Stimulated activated CD8-positive, alpha-beta memory T cell treated with anti-CD3 and anti-CD28 coated beads, Interleukin-4, amount 100 ng/mL, for 1 hour (primary cell): ENCODE results near the gene SMARCA2.

Experiments
- DNase-seq, 2 donors: peaks; one replicate each; pipeline ENCODE4 v3.0.0-alpha.2; 2020; ENCODE audit warnings: low read depth in 2 of 2, low spot score in 1 of 2

The SMARCA2 gene

GRCh38 chr9:2086971-2087370 lies 71.8 kb downstream of the SMARCA2 start:
- DNase-seq, result no peak

GRCh38 chr9:2087500-2088313 lies 72.6 kb downstream of the SMARCA2 start:
- DNase-seq, result no peak

- no peak for DNase-seq
Measured at GRCh38 chr9:2093920-2094597, 78.9 kb downstream of the SMARCA2 start.

GRCh38 chr9:2096376-2096970 lies 81.3 kb downstream of the SMARCA2 start:
- no peak for DNase-seq

- DNase-seq, result no peak
Measured at GRCh38 chr9:2106666-2107065, 91.5 kb downstream of the SMARCA2 start.

GRCh38 chr9:2107906-2108451 lies 92.8 kb downstream of the SMARCA2 start:
- no peak for DNase-seq

- no peak for DNase-seq
Measured at GRCh38 chr9:2109069-2109650, 94.0 kb downstream of the SMARCA2 start.

GRCh38 chr9:2110036-2110435 lies 94.9 kb downstream of the SMARCA2 start:
- DNase-seq, result no peak

GRCh38 chr9:2116073-2116472 lies 100.9 kb downstream of the SMARCA2 start:
- no peak for DNase-seq

GRCh38 chr9:2117527-2117926 lies 102.4 kb downstream of the SMARCA2 start:
- DNase-seq, result no peak

GRCh38 chr9:2119566-2119965 lies 104.4 kb downstream of the SMARCA2 start:
- DNase-seq, result no peak

GRCh38 chr9:2120926-2121689 lies 106.0 kb downstream of the SMARCA2 start:
- no peak for DNase-seq

- no peak for DNase-seq
Measured at GRCh38 chr9:2122299-2122698, 107.2 kb downstream of the SMARCA2 start.

- DNase-seq, result no peak
Measured at GRCh38 chr9:2125906-2126305, 110.8 kb downstream of the SMARCA2 start.

GRCh38 chr9:2126331-2126803 lies 111.2 kb downstream of the SMARCA2 start:
- no peak for DNase-seq

- no peak for DNase-seq
Measured at GRCh38 chr9:2127486-2127885, 112.3 kb downstream of the SMARCA2 start.

- DNase-seq, result no peak
Measured at GRCh38 chr9:2128141-2128540, 113.0 kb downstream of the SMARCA2 start.

- no peak for DNase-seq
Measured at GRCh38 chr9:2128618-2129017, 113.5 kb downstream of the SMARCA2 start.

- no peak for DNase-seq
Measured at GRCh38 chr9:2130941-2131340, 115.8 kb downstream of the SMARCA2 start.

- DNase-seq, result no peak
Measured at GRCh38 chr9:2132484-2133082, 117.4 kb downstream of the SMARCA2 start.
